Measurements from ENCODE around the gene NOS1AP.

NOS1AP gene

GRCh38 chr1:162191396-162192305 lies 122.2 kb downstream of the NOS1AP start:
- TF ChIP-seq GATA2 (IDR thresholded peaks at IDR 0.05; ENCODE audit: low read depth, low read length), result no peak
- TF ChIP-seq GATA3 (IDR thresholded peaks at IDR 0.05; ENCODE audit: low read depth, low read length), result no peak

- no peak for TF ChIP-seq GATA3 (IDR thresholded peaks at IDR 0.05; ENCODE audit: low read depth, low read length)
- TF ChIP-seq GATA2 (IDR thresholded peaks at IDR 0.05; ENCODE audit: low read depth, low read length), result no peak
Observed at GRCh38 chr1:162192306-162192678, 122.8 kb downstream of the NOS1AP start.

DNA sequence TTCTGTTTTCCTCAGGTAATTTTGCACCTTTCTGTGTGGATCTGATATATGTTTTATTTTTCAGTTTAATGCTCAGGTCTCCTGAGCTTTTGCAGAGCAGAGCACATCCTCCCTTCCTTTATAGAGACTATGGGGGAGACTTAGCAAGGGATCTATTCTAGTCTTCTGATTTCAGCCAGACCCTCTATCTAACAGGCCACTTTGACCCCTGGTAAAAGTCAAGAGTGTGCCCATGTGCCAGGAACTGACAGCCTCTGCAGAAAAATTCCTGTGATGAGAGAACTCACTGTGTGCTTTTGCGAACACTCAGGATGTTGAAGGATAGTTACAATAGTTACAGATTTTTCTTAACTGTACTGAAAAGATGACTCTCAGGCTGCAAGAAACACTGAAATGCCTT lies 123.3 kb downstream of the NOS1AP start:
- no peak for TF ChIP-seq GATA3 (IDR thresholded peaks at IDR 0.05; ENCODE audit: low read depth, low read length)
- no peak for TF ChIP-seq GATA2 (IDR thresholded peaks at IDR 0.05; ENCODE audit: low read depth, low read length)

DNA sequence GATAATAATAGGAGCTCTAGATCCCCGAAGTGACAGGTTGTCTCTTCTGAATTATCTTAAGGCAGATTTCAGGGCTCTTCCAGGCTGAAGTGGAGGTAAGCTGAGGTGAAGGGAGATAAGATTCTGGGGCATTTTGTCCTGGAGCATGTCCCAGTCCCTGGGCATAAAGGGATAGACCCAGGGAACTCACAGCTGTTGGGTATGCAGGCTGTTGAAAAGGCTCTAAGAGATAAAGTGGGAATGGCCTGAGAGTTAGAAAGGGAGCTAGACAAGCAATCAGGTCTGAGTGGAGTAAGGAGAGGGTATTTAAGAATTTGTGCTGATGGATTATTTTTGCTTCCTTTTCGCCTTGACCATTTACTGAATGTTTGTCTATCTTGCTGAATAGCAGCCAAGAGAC lies 123.7 kb downstream of the NOS1AP start:
- TF ChIP-seq GATA3 (IDR thresholded peaks at IDR 0.05; ENCODE audit: low read depth, low read length), result no peak
- no peak for TF ChIP-seq GATA2 (IDR thresholded peaks at IDR 0.05; ENCODE audit: low read depth, low read length)

DNA sequence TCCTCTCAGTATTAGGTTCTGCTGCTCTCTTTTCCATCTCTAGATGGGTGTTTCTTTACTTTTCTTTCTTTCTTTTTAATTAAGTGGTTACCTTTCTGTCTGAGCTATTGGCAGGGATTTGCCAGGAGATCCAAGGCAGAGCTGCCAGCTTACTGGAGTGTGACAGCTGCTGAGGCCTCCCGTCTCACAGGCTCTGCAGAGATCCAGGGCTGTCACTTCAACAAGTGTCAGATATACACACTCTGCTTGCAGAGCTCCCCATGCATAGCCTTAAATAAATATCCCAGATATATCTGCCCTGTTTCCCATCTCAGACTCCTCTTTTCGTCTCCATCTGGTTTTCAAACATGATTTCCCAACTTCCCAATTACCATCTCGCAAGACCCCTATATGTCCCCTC lies 124.3 kb downstream of the NOS1AP start:
- TF ChIP-seq GATA3 (IDR thresholded peaks at IDR 0.05; ENCODE audit: low read depth, low read length), result no peak
- no peak for TF ChIP-seq GATA2 (IDR thresholded peaks at IDR 0.05; ENCODE audit: low read depth, low read length)

DNA sequence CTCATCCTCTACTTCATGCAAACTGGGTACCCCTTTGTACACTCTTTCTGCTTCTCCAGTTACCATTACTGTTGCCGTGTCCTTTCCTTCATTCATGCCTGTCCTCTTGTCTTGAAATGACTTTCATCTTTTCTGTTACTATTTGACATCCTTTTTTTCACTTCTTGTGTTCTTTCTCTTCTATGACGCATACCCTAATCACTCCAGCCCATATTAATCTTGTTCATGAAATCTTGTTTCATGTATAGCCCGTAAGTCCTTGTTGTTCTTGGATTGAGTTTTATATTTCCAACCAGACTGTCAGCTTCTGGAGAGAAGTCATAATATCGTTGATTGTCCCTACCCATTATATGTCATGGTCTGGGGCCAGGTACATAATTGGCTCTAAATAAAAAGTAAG lies 126.1 kb downstream of the NOS1AP start:
- TF ChIP-seq GATA2 (IDR thresholded peaks at IDR 0.05; ENCODE audit: low read depth, low read length) (no peak), GATA3 (IDR thresholded peaks at IDR 0.05; ENCODE audit: low read depth, low read length) (no peak)

DNA sequence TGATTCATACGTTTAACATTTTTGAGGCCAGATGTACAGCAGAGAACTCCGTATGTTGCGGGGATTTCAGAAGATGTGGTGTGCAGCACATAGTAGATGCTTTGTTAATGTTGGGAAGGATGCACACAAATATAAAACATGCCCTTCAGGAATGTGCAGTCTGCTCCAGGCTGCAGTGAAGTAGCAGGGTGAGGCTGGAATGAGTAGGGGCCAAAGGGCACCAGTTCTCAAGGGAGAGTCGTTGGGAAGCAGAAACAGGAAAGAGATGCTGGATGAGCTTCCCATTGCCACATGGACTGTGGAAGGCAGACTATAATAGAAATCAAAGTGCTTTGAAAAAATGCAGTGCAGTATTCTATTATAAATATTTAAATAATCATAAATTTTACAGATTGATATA lies 126.9 kb downstream of the NOS1AP start:
- TF ChIP-seq GATA3 (IDR thresholded peaks at IDR 0.05; ENCODE audit: low read depth, low read length) (no peak), GATA2 (IDR thresholded peaks at IDR 0.05; ENCODE audit: low read depth, low read length) (no peak)

DNA sequence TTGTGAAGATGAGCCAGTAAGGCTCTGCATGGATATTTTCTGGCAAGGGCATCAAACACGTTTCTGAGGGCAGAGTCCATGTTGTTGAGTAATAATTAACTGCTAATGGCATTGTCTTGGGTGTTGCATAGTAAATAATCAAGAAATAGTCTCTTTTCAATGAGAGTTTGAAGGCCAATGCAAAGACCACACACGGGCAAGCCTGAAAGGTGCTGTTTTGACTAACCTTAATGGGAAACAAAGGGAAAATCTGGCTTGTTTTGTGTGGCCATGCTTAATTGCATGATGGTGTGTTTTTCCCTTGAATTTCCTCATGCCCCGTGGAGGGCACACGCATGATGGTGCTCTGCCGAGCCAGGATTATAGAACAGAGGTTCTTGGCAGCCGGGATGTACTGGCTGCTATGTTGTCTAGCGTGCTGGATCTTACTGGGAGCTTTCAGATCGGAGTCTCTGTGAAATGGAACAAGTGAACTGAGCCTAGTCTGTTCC lies 127.6 kb downstream of the NOS1AP start:
- TF ChIP-seq GATA3 (IDR thresholded peaks at IDR 0.05; ENCODE audit: low read depth, low read length) (no peak), GATA2 (IDR thresholded peaks at IDR 0.05; ENCODE audit: low read depth, low read length) (no peak)

GRCh38 chr1:162197615-162198421 lies 128.3 kb downstream of the NOS1AP start:
- no peak for TF ChIP-seq GATA3 (IDR thresholded peaks at IDR 0.05; ENCODE audit: low read depth, low read length)

DNA sequence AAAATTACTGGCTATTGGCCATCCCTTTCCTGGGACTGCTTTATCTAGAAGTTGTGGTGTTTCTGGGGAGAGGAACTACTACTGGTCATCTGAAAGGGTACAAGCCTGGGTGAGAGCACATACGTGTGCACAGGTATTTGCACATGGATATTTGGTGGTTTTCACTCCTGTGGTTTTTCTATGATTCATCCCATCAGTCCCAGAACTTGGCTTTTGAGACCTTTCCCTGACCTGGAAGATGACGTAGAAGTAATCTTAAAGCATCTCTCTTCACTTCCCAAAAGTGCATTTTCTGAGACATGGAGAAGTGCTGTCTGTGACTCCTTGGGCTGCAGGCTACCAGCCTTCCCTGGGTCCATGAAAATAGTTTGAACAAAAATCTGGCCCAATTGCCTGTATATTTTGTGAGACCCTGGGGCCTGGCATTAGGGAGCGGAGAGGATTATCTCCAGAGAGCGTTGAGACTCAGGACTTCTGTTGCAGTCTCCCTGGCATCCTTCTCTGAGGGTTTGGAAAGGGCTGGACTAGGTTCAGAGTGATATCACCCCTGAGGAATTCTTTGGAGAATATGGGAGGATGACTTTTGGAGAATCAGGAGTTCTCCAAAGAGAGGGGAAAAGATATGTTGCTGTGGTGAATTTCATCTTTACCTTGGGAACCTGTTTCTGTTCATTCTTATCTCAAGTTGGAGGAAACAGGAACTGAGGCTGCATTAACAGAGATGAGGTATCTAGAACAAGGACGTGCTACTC lies 130.8 kb downstream of the NOS1AP start:
- TF ChIP-seq GATA3 (IDR thresholded peaks at IDR 0.05; ENCODE audit: low read depth, low read length) (no peak), GATA2 (IDR thresholded peaks at IDR 0.05; ENCODE audit: low read depth, low read length) (no peak)

DNA sequence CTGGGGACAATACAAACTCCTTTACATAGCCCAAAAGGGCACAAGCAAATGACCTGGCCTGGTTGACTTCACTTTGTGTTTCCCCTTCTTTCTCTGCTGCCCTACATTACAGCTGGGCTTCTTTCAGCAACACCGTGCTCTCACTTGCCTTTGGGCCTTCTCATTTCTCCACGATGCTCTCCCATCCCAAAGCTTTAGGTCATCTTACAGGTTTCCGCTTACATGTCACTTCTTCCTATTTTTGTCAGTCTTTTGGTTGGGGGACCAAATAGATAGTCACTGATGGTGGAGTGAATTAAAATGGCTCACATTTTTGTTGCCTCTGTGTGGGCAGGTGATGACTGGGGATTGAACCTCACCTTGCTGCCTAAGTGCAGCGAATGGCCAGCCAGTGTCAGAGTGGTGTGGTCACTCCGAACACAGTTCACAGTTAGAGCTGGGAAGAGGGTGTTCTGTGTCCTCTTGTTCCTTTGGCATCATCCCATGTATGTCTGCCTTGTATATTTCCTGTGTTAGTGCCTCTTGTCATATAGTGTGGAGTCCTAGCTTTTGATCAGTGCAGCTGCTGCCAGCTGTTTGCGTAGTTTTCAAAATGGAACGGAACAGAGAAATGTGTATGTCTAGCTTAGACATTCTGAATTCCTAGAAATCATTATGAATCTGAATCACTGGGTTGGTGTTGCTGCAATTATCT lies 134.8 kb downstream of the NOS1AP start:
- TF ChIP-seq GATA2 (IDR thresholded peaks at IDR 0.05; ENCODE audit: low read depth, low read length) (no peak), GATA3 (IDR thresholded peaks at IDR 0.05; ENCODE audit: low read depth, low read length) (no peak)

DNA sequence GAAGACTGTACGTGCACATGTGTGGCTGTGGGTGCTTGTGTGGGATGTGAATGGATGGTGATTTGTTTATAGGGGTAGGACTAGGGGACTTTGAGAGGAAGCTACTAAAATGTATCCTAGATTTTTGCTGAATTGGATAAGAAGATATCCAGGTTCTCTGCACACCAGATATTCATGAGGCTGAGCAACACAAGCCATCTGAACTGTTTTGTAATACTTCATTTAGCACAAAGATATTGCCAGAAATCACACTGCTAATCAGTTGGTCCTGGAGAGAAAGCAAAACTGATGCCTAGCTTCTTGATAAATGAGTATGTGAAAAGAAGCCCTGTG lies 135.3 kb downstream of the NOS1AP start:
- TF ChIP-seq GATA2 (IDR thresholded peaks at IDR 0.05; ENCODE audit: low read depth, low read length), result no peak
- no peak for TF ChIP-seq GATA3 (IDR thresholded peaks at IDR 0.05; ENCODE audit: low read depth, low read length)

- TF ChIP-seq GATA2 (IDR thresholded peaks at IDR 0.05; ENCODE audit: low read depth, low read length) (no peak), GATA3 (IDR thresholded peaks at IDR 0.05; ENCODE audit: low read depth, low read length) (no peak)
Observed at GRCh38 chr1:162206300-162206699, 136.8 kb downstream of the NOS1AP start.
